Stimulated activated CD4-positive, alpha-beta T cell treated with anti-CD3 and anti-CD28 coated beads, Interleukin-4, amount 100 ng/mL, for 4 hours (primary cell): Measurements from ENCODE around the gene RNASEH2C.
"Not testable (repeated sequence)": the region's sequence is repeated elsewhere in the genome, so short reads cannot be mapped to it uniquely, and the experiment has no call there.

Experiments used
- DNase-seq, 2 experiments: peaks; one replicate each; pipeline ENCODE4 v3.0.0-alpha.2; 2020

Gene RNASEH2C

DNA sequence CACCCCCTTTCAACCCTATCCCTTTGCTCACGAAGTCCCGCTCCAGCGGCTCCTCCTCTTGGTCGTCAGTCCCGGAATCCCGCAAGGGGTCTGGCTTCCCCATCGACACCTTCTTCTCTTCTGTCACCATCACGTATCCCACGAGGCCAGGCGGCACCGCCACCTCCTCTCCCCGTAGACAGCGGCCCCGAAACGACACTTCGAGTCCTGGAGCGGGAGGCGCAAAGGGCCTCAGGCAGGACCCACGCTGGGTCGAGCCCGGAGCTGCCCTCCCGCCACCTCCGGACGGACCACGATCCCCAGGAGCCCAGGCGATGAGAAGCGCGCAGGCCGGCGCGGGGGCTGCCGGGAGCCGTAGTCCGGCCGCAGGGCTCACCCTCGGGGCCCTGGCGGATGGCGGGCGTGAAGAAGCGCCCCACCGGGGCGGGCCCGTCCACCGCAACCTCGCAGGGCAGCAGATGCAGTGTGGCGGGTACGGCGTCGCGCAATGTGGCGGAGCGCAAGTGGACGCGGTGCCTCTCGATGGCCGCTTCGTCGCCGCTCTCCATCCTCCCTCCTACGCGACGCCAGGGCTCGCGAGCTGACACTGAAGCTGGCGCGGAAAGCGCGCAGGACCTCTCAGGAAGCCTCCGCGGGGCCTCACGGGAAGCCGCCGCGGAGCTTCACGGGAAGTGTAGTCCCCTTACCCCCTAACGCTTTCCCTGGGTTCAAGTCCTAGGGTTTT, at the start of gene RNASEH2C:
TSS of gene RNASEH2C (minus strand) at position 588 of the 724 bp plus-strand sequence. CDS start at position 548, 40 bp downstream.
- peak; percentile 71 to 75 for DNase-seq

DNA sequence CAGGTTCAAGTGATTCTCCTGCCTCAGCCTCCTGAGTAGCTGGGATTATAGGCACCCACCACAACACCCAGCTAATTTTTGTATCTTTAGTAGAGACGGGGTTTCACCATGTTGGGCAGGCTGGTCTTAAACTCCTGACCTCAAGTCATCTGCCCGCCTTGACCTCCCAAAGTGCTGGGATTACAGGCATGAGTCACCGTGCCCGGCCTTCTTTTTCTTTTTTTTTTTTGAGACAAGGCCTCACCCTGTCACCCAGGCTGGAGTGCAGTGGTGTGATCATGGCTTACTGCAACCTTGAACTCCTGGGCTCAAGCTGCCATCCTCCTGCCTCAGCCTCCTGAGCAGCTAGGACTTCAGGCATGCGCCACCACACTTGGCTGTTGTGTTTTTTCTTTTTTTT, 47.2 kb upstream of the RNASEH2C start:
- DNase-seq, result not testable (repeated sequence)

DNA sequence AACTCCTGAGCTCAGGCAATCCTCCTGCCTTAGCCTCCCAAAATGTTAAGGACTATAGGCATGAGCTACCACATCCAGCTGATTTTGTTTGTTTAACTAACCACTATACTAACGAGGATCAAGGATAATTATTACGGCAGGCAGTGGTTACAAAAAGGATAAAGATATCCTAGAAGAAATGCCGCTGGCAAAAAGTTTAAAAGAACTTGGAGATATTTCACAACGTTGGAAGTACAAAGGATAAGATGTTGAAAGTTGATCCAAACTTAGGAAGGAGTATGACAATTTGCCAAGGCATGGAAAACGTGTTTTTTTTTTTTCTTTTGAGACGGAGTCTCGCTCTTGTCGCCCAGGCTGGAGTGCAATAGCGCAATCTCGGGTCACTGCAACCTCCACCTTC, 46.8 kb upstream of the RNASEH2C start:
- no peak for DNase-seq

DNA sequence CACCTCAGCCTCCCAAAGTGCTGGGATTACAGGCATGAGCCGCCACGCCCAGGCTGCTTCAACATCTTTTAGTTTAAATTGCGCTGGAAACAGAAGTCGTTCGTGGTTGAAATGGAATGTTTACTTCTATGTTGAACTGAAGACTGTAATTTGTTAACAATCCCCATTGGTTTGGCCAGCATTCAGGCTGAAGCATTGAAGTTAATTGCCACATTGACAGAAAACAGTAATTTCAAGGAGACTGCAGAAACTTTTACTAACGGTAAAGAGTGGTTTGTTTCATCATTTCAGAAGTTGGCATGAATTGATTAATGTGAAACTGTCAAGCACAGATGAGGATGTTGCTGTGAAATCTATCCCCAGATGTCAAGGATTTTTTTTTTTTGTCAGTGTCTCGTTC, 45.9 kb upstream of the RNASEH2C start:
- DNase-seq, result no peak

DNA sequence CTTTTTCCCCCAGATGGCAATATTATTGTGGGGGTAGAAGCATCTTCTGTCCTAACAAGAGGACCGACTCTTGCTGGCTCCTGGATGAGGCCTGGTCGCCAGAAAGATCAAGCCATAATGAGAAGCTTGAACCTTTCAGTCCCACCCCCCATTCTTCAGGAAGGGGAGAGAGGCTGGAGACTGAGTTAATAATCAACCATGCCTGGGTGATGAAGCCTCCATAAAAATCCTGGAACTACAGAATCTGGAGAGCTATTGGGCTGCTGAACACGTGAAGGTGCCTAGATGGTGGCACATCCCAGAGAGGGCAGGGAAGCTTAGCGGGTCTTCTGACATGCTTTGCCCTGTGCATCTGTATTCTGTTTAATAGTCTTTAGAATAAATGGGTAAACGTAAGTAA, 43.8 kb upstream of the RNASEH2C start:
- no peak for DNase-seq

DNA sequence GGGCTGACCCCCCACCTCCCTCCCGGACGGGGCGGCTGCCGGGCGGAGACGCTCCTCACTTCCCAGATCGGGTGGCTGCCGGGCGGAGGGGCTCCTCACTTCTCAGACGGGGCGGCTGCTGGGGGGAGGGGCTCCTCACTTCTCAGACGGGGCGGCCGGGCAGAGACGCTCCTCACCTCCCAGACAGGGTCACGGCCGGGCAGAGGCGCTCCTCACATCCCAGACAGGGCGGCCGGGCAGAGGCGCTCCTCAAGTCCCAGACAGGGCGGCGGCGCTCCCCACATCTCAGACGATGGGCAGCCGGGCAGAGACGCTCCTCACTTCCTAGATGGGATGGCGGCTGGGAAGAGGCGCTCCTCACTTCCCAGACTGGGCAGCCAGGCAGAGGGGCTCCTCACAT, 42.2 kb upstream of the RNASEH2C start:
- not testable (repeated sequence) for DNase-seq

DNA sequence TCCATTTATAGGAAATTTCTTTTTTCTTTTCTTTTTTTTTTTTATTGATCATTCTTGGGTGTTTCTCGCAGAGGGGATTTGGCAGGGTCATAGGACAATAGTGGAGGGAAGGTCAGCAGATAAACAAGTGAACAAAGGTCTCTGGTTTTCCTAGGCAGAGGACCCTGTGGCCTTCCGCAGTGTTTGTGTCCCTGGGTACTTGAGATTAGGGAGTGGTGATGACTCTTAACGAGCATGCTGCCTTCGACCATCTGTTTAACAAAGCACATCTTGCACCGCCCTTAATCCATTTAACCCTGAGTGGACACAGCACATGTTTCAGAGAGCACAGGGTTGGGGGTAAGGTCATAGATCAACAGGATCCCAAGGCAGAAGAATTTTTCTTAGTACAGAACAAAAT, 41.6 kb upstream of the RNASEH2C start:
- DNase-seq, result not testable (repeated sequence)

DNA sequence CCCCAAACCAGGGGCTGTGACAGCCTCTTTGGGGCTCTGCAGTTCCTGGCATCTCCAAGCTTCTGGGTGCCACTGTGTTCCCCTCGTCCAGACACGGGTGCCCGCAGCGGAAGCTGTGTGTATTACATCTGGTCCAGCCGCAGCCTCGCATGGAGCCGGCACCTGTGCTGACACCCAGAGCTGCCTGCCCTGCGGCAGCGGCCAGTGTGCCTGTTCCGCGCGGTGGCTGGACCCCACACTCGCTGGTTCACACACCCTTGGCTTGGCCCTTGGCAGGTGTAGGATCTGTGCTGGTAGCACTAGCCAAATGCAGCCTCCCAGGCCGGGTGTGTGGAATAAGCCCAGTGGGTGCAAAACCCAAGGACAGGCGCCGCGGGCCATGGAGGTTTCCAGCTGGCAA, 24.5 kb upstream of the RNASEH2C start:
- no peak for DNase-seq

DNA sequence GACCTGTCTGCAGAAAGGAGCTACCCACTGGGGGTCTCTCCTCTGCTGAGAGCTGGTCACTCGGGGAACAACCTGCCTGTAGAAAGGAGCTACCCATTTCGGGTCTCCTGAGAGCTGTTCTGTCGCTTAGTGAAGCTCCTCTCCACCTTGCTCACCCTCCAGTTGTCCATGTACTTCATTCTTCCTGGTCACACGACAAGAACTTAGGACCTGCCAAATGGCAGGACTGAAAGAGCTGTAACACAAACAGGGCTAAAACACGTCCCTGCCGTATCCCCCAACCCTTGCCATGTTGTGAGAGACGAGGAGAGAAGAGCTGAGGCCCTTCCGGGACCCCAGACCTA, 24.1 kb upstream of the RNASEH2C start:
- DNase-seq, result no peak

DNA sequence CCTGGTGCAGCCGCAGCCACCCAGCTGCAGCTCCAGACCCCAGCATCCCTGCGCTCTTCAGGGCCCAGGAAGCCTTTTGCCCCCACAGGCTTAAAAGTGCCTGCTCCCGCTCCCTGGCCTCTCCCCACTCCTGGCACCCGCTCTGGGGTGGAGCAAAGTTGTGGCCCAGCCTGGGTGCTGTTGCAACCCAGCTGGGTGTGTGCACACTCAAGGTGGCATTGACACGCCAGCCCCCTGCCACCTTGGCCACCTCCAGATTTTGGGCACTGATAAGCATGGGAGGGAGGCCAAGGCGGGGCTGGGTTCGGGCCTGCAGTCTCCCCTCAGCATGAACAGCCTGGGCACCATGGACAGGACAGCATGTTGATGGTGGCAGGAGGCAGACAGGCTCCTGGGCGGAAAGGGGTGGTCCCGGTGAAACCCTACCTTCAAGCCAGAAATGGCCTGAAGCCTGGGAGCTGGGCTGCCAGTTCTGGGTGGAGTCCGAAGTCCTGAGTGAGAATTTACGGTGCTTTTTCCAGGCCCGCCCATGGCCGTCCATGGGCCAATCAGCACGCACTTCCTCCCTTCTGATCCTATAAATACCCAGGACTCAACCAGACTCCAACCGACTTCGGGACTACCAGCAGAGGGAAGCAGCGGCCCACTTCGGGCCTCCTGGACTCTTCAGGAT, 23.6 kb upstream of the RNASEH2C start:
- no peak for DNase-seq

DNA sequence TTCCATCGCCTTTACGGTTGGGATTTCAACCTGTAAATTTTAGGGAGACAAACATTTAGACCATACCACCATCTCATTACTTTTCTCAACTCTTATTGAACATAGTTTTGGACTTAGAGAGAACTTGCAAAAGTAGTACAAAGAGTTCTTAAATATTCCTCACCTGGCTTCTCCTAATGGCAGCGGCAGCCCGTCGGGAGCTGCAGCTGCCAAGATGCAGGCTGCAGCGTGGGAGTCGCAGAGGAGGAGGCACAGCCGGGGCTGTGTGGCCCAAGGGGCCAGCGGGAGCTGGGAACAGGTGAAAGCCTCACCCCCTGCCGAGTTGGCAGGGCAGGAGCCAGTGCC, 23.1 kb upstream of the RNASEH2C start:
- no peak for DNase-seq

DNA sequence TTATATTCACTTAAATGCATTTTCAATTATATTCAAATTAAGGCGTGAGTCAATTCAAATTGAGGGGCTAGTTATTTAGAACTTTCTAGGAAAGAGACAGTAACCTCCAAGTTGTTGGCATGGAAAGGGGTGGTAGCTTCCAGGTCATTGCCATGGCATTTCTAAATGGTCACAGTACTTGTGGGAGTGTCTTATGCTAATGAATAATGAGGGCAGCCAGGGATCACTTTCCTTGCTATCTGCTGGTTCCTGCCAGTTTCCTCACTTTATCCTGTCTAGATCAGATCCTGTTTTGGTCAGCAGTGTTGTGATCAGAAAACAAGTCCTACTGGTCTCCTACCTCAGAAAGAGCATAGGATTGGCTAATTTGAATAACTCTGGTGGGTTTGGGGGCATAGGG, 21.8 kb upstream of the RNASEH2C start:
- DNase-seq, result no peak

DNA sequence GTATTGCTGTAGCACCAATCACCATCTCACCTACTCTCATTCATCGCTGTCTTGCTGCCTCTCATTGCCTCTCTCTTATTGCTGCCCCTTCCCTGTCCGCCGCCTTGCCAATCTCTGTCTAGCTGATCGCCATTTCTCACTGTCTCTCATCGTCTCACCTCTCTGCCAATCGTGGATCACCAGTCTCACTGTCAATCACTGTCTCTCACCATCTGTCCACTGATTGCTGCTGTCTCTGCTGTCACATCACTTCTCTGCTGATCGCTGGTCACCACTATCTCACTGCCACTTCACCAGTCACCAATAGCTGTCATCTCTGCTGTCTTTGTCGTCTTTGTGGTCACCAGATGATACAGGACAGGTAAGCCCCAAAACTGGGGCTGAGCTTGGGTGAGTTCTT, 20.6 kb upstream of the RNASEH2C start:
- DNase-seq, result no peak

DNA sequence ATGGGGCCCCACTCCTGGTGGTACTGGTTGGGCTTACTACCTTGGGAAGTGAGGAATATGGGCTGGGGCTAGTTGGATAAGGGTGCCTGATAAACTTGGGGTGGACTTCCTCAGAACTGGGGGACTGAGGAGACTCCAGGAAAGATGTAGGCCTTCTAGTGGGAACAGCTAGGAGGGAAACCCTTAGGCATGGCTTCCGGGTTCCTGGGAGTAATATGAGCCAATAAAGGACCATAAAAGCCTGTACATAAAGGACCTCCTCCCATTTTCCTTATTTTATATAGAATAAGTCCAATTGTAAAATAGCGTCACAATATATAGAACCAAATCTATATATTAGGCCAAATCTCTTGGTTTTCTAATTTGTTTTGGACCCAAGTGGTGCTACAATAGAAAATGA, 18.4 kb upstream of the RNASEH2C start:
- DNase-seq, result no peak

DNA sequence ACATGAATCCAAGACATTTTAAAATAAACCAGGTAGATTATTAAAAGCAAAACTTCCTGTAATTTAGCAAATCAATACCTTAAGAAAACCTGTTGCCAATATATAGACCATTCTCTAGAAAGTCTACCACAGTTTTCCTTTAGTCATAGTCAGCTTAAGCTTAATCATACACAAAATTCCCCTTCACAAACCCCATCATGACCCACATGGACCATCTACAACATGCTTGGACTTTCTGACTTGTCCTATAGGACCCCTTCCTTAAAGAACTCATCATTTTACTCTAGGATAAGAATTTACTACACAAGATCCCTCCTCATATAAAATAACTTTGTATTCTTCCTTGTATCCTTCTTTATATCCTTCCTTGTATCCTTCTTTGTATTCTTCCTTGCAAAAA, 16.2 kb upstream of the RNASEH2C start:
- no peak for DNase-seq

DNA sequence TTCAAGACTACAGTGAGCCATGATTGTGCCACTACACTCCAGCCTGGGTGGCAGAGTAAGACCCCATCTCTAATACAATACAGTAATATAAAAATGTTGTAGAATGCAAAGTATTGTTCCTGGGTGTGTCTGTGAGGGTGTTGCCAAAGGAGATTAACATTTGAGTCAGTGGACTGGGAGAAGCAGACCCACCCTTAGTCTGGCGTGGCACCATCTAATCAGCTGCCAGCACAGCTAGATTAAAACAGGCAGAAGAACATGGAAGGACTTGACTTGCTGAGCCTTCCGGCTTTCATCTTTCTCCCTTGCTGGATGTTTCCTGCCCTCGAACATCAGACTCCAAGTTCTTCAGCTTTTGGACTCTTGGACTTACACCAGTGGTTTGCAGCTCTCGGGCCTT, 14.5 kb upstream of the RNASEH2C start:
- DNase-seq, result not testable (repeated sequence)

DNA sequence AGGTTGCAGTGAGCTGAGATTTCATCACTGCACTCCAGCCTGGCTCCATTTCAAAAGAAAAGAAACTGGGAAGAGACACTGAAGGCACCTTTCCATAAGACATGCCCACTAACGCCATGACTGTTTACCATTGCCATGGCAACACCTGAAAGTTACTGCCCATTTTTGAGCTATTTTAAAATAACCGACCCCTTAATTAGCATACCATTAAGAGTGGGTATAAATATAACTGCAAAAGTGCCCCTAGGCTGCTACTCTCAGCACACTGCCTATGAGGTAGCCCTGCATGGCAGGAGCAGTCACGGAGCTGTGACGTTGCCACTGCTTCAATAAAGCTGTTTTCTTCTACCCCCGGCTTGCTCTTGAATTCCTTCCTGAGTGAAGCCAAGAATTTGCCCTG, 9.9 kb upstream of the RNASEH2C start:
- DNase-seq, result no peak

DNA sequence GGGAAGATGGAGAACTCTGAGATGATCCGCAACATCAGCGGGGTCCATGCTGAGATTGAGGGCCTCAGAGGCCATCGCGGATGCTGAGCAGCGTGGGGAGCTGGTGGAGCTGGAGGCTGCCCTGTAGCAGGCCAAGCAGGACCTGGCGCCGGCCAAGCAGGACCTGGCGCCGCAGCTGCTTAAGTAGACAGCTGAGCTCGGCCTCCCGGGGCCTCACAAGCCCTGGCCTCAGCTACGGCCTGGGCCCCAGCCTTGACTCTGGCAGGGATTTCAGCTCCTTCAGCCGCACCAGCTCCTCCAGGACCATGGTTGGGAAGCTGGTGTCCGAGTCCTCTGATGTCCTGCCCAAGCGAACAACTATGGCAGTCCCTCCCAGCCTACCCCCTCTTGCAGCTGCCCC, 7.3 kb upstream of the RNASEH2C start:
- no peak for DNase-seq

DNA sequence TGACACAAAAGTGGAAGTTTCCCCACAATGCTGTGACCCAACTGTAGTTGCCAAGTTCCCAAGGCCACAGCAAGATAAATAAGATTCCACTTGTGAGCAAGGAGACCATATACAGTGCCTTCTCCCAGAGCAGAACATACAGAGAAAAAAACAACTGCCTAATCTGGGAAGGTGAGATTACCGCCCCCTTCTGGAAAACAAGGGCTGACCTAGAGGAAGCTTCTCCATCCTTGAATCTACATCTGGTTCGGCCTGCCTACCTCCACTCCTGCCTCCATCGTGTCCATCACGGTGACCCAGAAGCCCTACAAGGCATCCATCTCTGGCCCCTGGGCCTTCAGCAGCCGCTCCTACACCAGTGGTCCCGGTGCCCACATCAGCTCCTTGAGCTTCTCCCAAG, 6.1 kb upstream of the RNASEH2C start:
- no peak for DNase-seq

DNA sequence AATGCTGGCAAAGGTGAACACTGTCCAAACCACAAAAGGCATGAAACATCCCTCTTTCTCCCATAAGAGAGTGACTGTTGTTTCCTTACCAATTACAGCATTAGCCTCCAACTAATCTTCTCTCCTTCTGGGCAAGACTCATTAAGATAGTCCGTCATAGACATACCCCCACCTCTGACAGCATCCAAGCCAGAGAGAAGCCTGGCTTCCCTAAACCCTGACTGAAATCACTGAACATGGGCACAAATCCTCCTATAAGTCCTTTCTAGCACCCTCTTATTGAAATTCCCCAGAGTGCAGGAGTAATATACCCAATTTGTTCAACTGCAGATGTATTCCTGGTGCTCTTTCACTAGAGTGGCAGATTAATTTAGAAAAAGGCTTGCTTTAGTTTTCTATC, 1.7 kb upstream of the RNASEH2C start:
- DNase-seq, result no peak

DNA sequence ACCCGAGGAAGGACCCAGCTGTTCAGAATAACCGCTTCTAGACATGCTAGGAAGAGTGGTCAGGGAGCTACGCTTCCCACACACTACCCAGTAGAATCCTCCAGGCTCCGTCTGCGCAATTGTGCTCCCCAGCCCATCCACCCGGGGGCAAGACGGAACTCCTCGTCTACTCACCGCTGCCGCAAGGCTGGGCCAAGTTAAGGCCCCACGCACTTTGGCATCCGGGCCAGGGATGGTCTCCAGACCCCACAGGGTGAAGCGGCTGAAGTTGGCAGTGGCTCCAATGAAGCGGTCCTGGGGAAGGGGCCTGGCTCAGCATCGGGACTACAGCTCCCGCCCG, 757 bp downstream of the RNASEH2C start:
- peak in 1 of 2 experiments; percentile 26 for DNase-seq

DNA sequence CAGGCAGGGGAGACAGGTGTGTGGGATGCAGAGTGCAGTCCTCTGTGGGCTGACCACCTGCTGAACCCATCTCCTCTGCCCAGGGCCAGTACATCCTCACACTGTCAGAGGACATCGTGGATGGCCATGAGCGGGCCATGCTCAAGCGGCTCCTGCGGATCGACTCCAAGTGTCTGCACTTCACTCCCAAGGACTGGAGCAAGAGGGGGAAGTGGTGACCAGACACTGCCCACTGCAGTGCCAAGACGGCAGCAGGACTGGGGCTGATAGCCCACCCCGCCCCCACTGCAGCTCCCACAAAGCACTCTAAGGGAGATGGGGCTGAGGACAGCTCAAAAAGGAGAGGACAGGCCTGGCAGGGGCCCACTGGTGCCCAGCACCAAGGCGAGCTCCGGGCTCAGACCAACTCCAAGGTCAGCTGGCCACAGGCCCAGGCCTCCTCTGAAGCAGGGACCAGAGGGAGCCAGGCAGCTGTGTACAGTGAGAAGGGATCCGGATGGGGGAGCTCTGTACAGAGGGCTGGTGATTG, 1.6 kb downstream of the RNASEH2C start:
- no peak for DNase-seq

DNA sequence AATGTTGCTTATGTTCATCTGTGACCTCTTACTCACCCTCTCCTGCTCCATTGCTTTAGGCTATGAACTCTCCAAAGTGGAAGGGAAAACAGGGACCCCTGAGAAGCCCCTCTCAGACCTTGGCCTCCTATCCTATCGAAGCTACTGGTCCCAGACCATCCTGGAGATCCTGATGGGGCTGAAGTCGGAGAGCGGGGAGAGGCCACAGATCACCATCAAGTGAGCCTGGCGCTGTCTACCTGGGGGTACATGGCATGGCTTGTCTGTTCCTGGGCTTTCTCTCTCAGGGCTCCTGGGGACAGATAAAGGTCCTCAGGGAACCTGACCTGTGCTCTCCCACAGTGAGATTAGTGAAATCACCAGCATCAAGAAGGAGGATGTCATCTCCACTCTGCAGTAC, 2.1 kb downstream of the RNASEH2C start:
- DNase-seq, result no peak

DNA sequence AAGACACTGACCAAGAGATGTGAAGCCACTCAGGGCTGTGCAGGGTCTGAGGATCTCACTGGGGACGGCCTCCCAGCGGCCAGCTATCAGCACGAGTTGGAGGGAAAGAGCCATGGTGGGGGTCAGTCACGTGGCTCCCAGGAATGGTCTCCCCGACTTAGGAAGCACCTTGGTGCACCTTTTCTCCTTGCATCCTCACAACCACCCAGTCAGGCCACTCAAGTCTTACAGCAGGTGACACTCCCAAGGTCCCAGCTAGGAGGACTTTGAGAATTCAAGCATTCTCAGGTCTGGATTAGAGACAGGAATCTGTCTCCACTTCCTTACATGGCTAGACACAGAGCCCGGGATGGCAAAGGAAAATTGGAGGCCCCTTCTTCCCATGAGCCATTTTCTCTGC, 2.7 kb downstream of the RNASEH2C start:
- no peak for DNase-seq
